ENCODE data around the gene CCNI2. TPM values are rescaled to one million over a fixed set of nuclear protein-coding genes. Genes with fewer than 3 reads are reported as not detected.

Gene CCNI2
- total RNA-seq (2021) (0.11 TPM in 1 of 2 replicates, not detected in the other), Bru-seq, nascent RNA (percentile 10 among the genes with signal in this experiment), BruChase-seq, experiment 1, labeled RNA remaining after a 2-hour chase (not detected), BruChase-seq, experiment 2, labeled RNA remaining after a 6-hour chase (not detected)
- long read RNA-seq = 0 reads

DNA sequence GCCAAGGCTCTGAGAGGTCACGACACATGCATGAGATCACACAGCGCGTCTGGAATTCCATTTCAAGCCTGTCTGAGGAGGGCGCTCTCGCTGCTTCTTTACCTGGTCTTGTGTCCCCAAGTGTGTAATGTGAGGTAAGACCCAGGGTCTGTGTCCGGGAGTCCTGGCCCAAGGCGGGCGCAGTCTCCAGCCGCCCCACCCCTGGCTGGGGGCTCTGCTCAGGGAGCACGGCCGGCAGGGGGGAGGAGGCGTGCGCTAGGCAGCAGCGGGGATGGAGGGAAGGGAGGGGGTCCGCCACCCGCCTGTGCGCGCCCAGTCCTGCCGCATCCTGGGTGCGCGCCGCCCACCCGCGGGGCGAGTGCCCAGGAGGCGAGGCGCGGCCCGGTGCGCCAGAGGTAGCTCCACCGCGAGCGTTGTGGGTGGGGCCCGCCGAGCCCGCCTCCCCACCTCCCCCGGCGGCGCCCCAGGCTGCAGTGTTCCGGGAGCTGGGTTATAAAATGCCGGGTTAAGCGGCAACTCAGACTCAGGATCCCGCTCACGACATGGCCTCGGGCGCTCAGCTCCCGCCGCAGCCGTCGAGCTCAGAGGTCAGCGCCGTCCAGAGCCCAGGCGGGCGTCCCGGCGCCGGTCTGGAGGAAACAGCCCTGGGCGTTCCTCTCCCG is at the start of gene CCNI2:
TSS of gene CCNI2 (plus strand) at position 473 of the 662 bp plus-strand sequence. CDS start at position 543, 70 bp downstream.
- H3K36me3 ChIP-seq (ENCODE audit: insufficient read depth, low read length, poor library complexity, severe bottlenecking) = no peaks in the 10 kb centered on the region
- peaks cover 8% of the 10 kb centered on the region for H3K27me3 ChIP-seq (replicated peaks; ENCODE audit: insufficient read depth, low read depth, low read length, poor library complexity)
- H3K9me3 ChIP-seq (ENCODE audit: low read depth, low read length, poor library complexity, severe bottlenecking) = no peaks in the 10 kb centered on the region
- DNase-seq (ENCODE audit: low spot score) = peak; percentile 32
- intact Hi-C loops (cut with micrococcal nuclease; ENCODE audit: unreplicated experiment) = loop anchor here (2.0 kb wide), 1 partner anchor 74 kb away; no protein-coding TSS in a partner anchor
- no peaks in the 10 kb centered on the region for H3K4me1 ChIP-seq (ENCODE audit: insufficient read depth, low read length, poor library complexity, severe bottlenecking)
- ChIA-PET CTCF (interaction anchor here (0.5 to 0.7 kb wide), 2 partner anchors 81 to 1212 kb away, joined by 3 to 7 read pairs; no protein-coding TSS in a partner anchor), POLR2A (ENCODE audit: low non-redundant PET) (no interaction called here)
- H3K27ac ChIP-seq (ENCODE audit: low read depth, low read length, poor library complexity, severe bottlenecking) = no peak within 1 kb of the TSS
- H3K4me3 ChIP-seq (ENCODE audit: low read depth, low read length, poor library complexity, severe bottlenecking) = peak within 1 kb of the TSS; percentile 59
- no peak for TF ChIP-seq EZH2 (IDR thresholded peaks at IDR 0.05; ENCODE audit: borderline replicate concordance, low read depth, low read length, poor library complexity, severe bottlenecking)
- TF ChIP-seq, protein P1, sequence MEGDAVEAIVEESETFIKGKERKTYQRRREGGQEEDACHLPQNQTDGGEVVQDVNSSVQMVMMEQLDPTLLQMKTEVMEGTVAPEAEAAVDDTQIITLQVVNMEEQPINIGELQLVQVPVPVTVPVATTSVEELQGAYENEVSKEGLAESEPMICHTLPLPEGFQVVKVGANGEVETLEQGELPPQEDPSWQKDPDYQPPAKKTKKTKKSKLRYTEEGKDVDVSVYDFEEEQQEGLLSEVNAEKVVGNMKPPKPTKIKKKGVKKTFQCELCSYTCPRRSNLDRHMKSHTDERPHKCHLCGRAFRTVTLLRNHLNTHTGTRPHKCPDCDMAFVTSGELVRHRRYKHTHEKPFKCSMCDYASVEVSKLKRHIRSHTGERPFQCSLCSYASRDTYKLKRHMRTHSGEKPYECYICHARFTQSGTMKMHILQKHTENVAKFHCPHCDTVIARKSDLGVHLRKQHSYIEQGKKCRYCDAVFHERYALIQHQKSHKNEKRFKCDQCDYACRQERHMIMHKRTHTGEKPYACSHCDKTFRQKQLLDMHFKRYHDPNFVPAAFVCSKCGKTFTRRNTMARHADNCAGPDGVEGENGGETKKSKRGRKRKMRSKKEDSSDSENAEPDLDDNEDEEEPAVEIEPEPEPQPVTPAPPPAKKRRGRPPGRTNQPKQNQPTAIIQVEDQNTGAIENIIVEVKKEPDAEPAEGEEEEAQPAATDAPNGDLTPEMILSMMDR (conservative IDR thresholded peaks at IDR 0.05; ENCODE audit: low read depth, low read length) = peak; percentile 65
- no TSS peak for BruUV-seq (replicated peaks)

GRCh38 chr5:132704875-132705274 is 42.4 kb upstream of the CCNI2 start:
- no peaks in the 10 kb centered on the region for H3K27me3 ChIP-seq (replicated peaks; ENCODE audit: insufficient read depth, low read depth, low read length, poor library complexity)
- H3K27ac ChIP-seq (ENCODE audit: low read depth, low read length, poor library complexity, severe bottlenecking) = no peak overlapping the region

DNA sequence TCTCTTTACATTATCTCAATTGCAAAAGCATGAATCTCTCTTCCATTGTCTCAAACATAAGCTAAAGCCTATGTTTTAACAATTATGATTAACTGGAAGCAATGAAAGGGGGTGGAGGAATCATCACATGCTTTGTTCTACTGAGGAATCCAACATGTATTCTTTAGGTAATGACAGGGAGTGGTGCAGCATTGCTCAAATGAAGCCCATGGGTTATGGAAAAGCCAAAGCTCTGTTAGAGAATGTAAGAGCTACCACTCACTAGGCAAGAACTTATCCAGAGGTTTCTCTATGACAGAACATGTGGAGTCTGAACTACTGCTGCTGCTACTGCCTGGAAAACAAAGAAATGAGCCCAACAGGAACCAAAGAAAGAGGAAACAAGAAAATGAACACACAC is 38.6 kb upstream of the CCNI2 start:
- TF ChIP-seq, protein P1 (conservative IDR thresholded peaks at IDR 0.05; ENCODE audit: low read depth, low read length) = no peak
- TF ChIP-seq EZH2 (IDR thresholded peaks at IDR 0.05; ENCODE audit: borderline replicate concordance, low read depth, low read length, poor library complexity, severe bottlenecking) = no peak
- Histone ChIP-seq H3K4me3 (ENCODE audit: low read depth, low read length, poor library complexity, severe bottlenecking) (no peak overlapping the region), H3K27ac (ENCODE audit: low read depth, low read length, poor library complexity, severe bottlenecking) (no peak overlapping the region), H3K4me1 (ENCODE audit: insufficient read depth, low read length, poor library complexity, severe bottlenecking) (no peaks in the 10 kb centered on the region), H3K36me3 (ENCODE audit: insufficient read depth, low read length, poor library complexity, severe bottlenecking) (no peaks in the 10 kb centered on the region), H3K9me3 (ENCODE audit: low read depth, low read length, poor library complexity, severe bottlenecking) (no peaks in the 10 kb centered on the region), H3K27me3 (replicated peaks; ENCODE audit: insufficient read depth, low read depth, low read length, poor library complexity) (no peaks in the 10 kb centered on the region)
- CTCF ChIA-PET = no interaction called here
- intact Hi-C loops (cut with micrococcal nuclease; ENCODE audit: unreplicated experiment) = no loop called here
- DNase-seq (ENCODE audit: low spot score) = no peak
- POLR2A ChIA-PET (ENCODE audit: low non-redundant PET) = interaction anchor here (0.7 kb wide), 1 partner anchor 18 kb away, joined by 3 read pairs; no protein-coding TSS in a partner anchor
- no TSS peak for BruUV-seq (replicated peaks)

More at GRCh38 chr5:132704875-132705274, 42.4 kb upstream of the CCNI2 start:
- ChIA-PET CTCF (no interaction called here), POLR2A (ENCODE audit: low non-redundant PET) (no interaction called here)
- DNase-seq (ENCODE audit: low spot score) = no peak
- Histone ChIP-seq H3K9me3 (ENCODE audit: low read depth, low read length, poor library complexity, severe bottlenecking) (no peaks in the 10 kb centered on the region), H3K4me3 (ENCODE audit: low read depth, low read length, poor library complexity, severe bottlenecking) (no peak overlapping the region), H3K36me3 (ENCODE audit: insufficient read depth, low read length, poor library complexity, severe bottlenecking) (peaks cover 6% of the 10 kb centered on the region), H3K4me1 (ENCODE audit: insufficient read depth, low read length, poor library complexity, severe bottlenecking) (no peaks in the 10 kb centered on the region)
- BruUV-seq (replicated peaks) = no TSS peak
- TF ChIP-seq EZH2 (IDR thresholded peaks at IDR 0.05; ENCODE audit: borderline replicate concordance, low read depth, low read length, poor library complexity, severe bottlenecking) = no peak
- TF ChIP-seq, protein P1 (conservative IDR thresholded peaks at IDR 0.05; ENCODE audit: low read depth, low read length) = no peak
- intact Hi-C loops (cut with micrococcal nuclease; ENCODE audit: unreplicated experiment) = no loop called here
